GM12892 (cell line): ENCODE measurements around the gene RBL2.

ENCODE experiments used
- POLR2A ChIP-seq: IDR thresholded peaks from 2 replicates; pipeline ENCODE4 v1.6.1; 2011; ENCODE audit warnings: low read depth, low read length, control low read depth
- POLR2AphosphoS5 ChIP-seq: IDR thresholded peaks from 2 replicates; pipeline ENCODE4 v1.6.1; 2011; ENCODE audit warnings: low read depth, low read length, control low read depth
- TAF1 ChIP-seq: IDR thresholded peaks from 2 replicates; pipeline ENCODE4 v1.6.1; 2011; ENCODE audit warnings: low read depth, mild to moderate bottlenecking, control low read depth, low read length, borderline replicate concordance

DNA sequence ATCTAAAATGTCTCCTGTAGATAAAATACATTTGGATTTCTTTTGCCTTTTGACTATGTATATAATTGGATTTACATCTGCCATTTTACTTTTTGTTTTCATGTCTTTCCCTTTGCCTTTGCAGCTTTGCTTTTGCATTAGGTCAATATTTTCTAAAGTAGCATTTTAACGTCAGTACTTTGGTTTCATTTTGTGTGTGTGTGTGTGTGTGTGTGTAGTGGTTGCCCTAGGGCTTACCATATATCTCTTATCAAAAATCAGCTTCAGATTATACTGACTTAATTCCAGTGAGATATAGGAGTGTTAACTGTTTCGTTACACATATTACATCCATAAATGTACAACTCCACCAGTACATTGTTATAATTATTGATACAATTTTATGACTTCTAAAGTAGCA, 42.6 kb downstream of the RBL2 start:
- no peak for TF ChIP-seq POLR2AphosphoS5
- no peak for TF ChIP-seq POLR2A
- TF ChIP-seq TAF1: no peak
